H1 (cell line): ENCODE data around the gene ARHGAP23. TPM values are rescaled to one million over a fixed set of nuclear protein-coding genes. Genes with fewer than 3 reads are reported as not detected.

Experiments
- JUN ChIP-seq: IDR thresholded peaks from 2 replicates; pipeline ENCODE4 v1.6.1; 2011; ENCODE audit warnings: low read depth, mild to moderate bottlenecking, improper control_type of control experiment, low read length
- KDM1A ChIP-seq: fragments of 200-600, 300-600 bp; sonication (generic); IDR thresholded peaks from 2 replicates; pipeline ENCODE4 v1.7.1; 2016; ENCODE audit warnings: mild to moderate bottlenecking, low read length, borderline replicate concordance
- KDM4A ChIP-seq: IDR thresholded peaks from one replicate; pipeline ENCODE4 v1.7.1; 2012; ENCODE audit warnings: low read depth, mild to moderate bottlenecking, moderate library complexity, low read length, inconsistent platforms; ENCODE audit not compliant: severe bottlenecking
- KDM5A ChIP-seq: fragments of 200-600 bp; IDR thresholded peaks from 2 replicates; pipeline ENCODE4 v1.7.1; 2012; ENCODE audit warnings: mild to moderate bottlenecking, low read length, inconsistent platforms, mixed read lengths
- MAFK ChIP-seq: IDR thresholded peaks from 2 replicates; pipeline ENCODE4 v1.6.1; 2012; ENCODE audit warnings: low read depth, mild to moderate bottlenecking, improper control_type of control experiment, low read length
- MAX ChIP-seq: IDR thresholded peaks from 2 replicates; pipeline ENCODE4 v1.6.1; 2012; ENCODE audit warnings: inconsistent platforms
- NRF1 ChIP-seq: IDR thresholded peaks from 2 replicates; pipeline ENCODE4 v1.6.1; 2011; ENCODE audit warnings: mild to moderate bottlenecking, low read depth, low read length, improper control_type of control experiment
- RBBP5 ChIP-seq: IDR thresholded peaks from 2 replicates; pipeline ENCODE4 v1.7.1; 2012; ENCODE audit warnings: low read depth, mild to moderate bottlenecking, inconsistent platforms, low read length, moderate library complexity, borderline replicate concordance
- SIN3A ChIP-seq, 2 experiments: IDR thresholded peaks in 1 of 2; conservative IDR thresholded peaks in 1 of 2; 2 replicates each; pipeline ENCODE4 v1.6.1; 2011 to 2012; ENCODE audit warnings: low read length in 2 of 2, improper control_type of control experiment in 1 of 2, low read depth in 1 of 2, mild to moderate bottlenecking in 1 of 2
- SP2 ChIP-seq: IDR thresholded peaks from 2 replicates; pipeline ENCODE4 v1.6.1; 2012; ENCODE audit warnings: mild to moderate bottlenecking, low read length, inconsistent platforms
- TAF7 ChIP-seq: optimal IDR thresholded peaks from 2 replicates; pipeline ENCODE3; 2011; ENCODE audit warnings: low read depth, mild to moderate bottlenecking, inconsistent platforms, low read length, moderate library complexity, borderline replicate concordance
- ZNF274 ChIP-seq: IDR thresholded peaks from 2 replicates; pipeline ENCODE4 v1.7.0; 2012; ENCODE audit warnings: low read length, borderline replicate concordance; ENCODE audit errors: extremely low read depth
- polyA plus RNA-seq, 7 experiments: library from polyadenylated mRNA; depleted of rRNA in 3 of 7; stranded (reverse) in 5 of 7; unstranded in 2 of 7; fragments of >200 nt in 5 of 7; fragments of 200-250 nt in 2 of 7; gene quantifications; 1 replicate in 5 of 7; 2 replicates in 1 of 7; 4 replicates in 1 of 7; pipeline versions ENCODE4 v1.2.1 to v1.2.3, GENCODE V29; 2011 to 2013; ENCODE audit warnings: missing spikeins in 2 of 7, mixed read lengths in 2 of 7
- total RNA-seq: library from RNA; stranded (reverse); fragmentation: NEBNext Ultra II Directional; extraction: Animal tissue kit (Norgen Biotek cat#: 25700); gene quantifications from 2 replicates; pipeline ENCODE4 v1.2.1, GENCODE V29; 2021

ARHGAP23 gene
- total and polyA plus RNA-seq, 2 of the 8 experiments (the other 6 are each of a cell fraction or from before 2014, with no cell fraction given): 16.3 to 107 TPM

GRCh38 chr17:38450557-38451029 is 22.3 kb downstream of the ARHGAP23 start (continued):
- no peak for TF ChIP-seq KDM5A
- TF ChIP-seq KDM4A: no peak
- TF ChIP-seq SP2: no peak
- peak; percentile 89 for TF ChIP-seq KDM1A
- no peak for TF ChIP-seq TAF7
- no peak for TF ChIP-seq NRF1
- TF ChIP-seq JUN: no peak
- peak; percentile 66; the same call in 1 of the 2 replicates for TF ChIP-seq MAFK
- no peak for TF ChIP-seq ZNF274
- 0 out of 4 replicates have a peak, but pooled peaks of 1 of the 2 experiments have one; percentile 13 for TF ChIP-seq SIN3A (conservative IDR thresholded peaks at IDR 0.05 in 1 of 2, IDR thresholded peaks at IDR 0.05 in 1 of 2; ENCODE audit: low read depth in 1 of 2, low read length in 2 of 2)
- TF ChIP-seq MAX: no peak
- TF ChIP-seq RBBP5: no peak
